OCI-LY3 (cell line): Measurements from ENCODE around the gene PMAIP1.

Source experiments
- H2AFZ ChIP-seq: fragments of 200-600, 300-600 bp; shearing (Covaris generic); 2 replicates; pipeline ENCODE4 v1.6.0; 2014; ENCODE audit warnings: antibody characterized with exemption, low read depth, low read length
- H3K27ac ChIP-seq: fragments of 200-600, 300-600 bp; sonication (generic); 2 replicates; pipeline ENCODE4 v1.5.1; 2014; ENCODE audit warnings: mild to moderate bottlenecking, low read length, moderate library complexity, mixed read lengths
- H3K27me3 ChIP-seq: fragments of 200-600, 300-600 bp; sonication (generic); 2 replicates; pipeline ENCODE4 v1.6.1; 2014; ENCODE audit warnings: low read depth, low read length, mixed read lengths
- H3K36me3 ChIP-seq: fragments of 200-600, 300-600 bp; sonication (generic); replicated peaks from 2 replicates; pipeline ENCODE3; 2014; ENCODE audit warnings: low read depth, low read length, mixed read lengths
- H3K4me1 ChIP-seq: fragments of 300-600, 200-600 bp; sonication (generic); 2 replicates; pipeline ENCODE4 v1.6.1; 2014; ENCODE audit warnings: low read length, mixed read lengths
- H3K4me2 ChIP-seq: fragments of 200-600, 300-600 bp; sonication (generic); 2 replicates; pipeline ENCODE4 v1.6.1; 2014; ENCODE audit warnings: low read length, mixed read lengths
- H3K4me3 ChIP-seq: fragments of 300-600, 200-600 bp; sonication (generic); 2 replicates; pipeline ENCODE4 v1.5.1; 2014; ENCODE audit warnings: antibody characterized with exemption, mild to moderate bottlenecking, low read length, moderate library complexity
- H3K79me2 ChIP-seq: fragments of 300-600, 200-600 bp; shearing (Covaris generic); 2 replicates; pipeline ENCODE4 v1.6.1; 2014; ENCODE audit warnings: mild to moderate bottlenecking, low read length, mixed read lengths
- H3K9ac ChIP-seq: fragments of 300-600, 200-600 bp; shearing (Covaris generic); 2 replicates; pipeline ENCODE4 v1.6.0; 2014; ENCODE audit warnings: mild to moderate bottlenecking, low read length, moderate library complexity
- H3K9me3 ChIP-seq: fragments of 200-600, 300-600 bp; shearing (Covaris generic); 2 replicates; pipeline ENCODE4 v1.6.1; 2014; ENCODE audit warnings: low read length, mixed read lengths; ENCODE audit not compliant: insufficient read depth
- H4K20me1 ChIP-seq: fragments of 200-600, 300-600 bp; sonication (generic); 2 replicates; pipeline ENCODE4 v1.6.1; 2016; ENCODE audit warnings: low read length, mixed read lengths; ENCODE audit not compliant: insufficient read depth
- EZH2phosphoT487 ChIP-seq: fragments of 200-600 bp; shearing (Covaris generic); IDR thresholded peaks from 2 replicates; pipeline ENCODE4 v1.6.1; 2018; ENCODE audit warnings: antibody characterized with exemption, mixed run types, low read depth
- TF ChIP-seq, protein P1 (sequence below): fragments of 200-600, 300-600 bp; sonication (generic); IDR thresholded peaks from 2 replicates; pipeline ENCODE4 v1.5.1; 2014; ENCODE audit warnings: antibody characterized with exemption, low read length, low read depth

Gene PMAIP1

DNA sequence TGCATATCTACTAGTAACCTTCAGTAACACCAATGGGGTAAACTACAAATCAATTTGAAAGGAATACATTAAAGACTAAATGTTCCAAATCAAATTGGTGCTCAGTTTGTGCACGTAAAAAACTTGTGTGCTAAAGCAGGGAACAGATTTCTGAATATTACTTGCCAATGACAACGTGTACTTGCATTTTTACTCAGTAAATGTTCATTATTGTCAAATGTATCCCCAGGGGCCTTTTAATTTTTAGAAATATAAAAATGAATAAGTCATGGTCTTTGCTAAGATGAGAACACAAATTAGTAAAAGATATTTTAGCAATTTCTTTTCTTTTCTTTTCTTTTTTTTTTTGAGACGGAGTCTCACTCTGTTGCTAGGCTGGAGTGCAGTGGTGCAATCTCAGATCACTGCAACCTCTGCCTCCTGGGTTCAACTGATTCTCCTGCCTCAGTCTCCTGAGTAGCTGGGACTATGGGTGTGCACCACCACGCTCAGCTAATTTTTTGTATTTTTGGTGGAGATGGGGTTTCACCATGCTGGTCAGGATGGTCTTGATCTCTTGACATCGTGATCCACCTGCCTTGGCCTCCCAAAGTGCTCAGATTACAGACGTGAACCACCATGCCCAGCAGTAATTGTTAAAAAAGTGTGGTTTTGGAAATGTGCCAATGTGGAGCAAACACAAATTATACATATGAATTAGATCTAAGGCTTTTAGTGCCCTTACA, 52.6 kb downstream of the PMAIP1 start:
- H3K4me1 ChIP-seq: peaks cover 82% of the 10 kb centered on the region
- peak overlapping the region; percentile 88 for H3K27ac ChIP-seq
- peak overlapping the region; percentile 57 for H3K4me2 ChIP-seq

More for the DNA sequence above, 52.6 kb downstream of the PMAIP1 start:
- Histone ChIP-seq H4K20me1 (no peaks in the 10 kb centered on the region), H3K9me3 (no peaks in the 10 kb centered on the region), H2AFZ (no peak overlapping the region), H3K27me3 (no peaks in the 10 kb centered on the region), H3K9ac (peak overlapping the region; percentile 62), H3K4me3 (peak overlapping the region; percentile 53), H3K36me3 (no peaks in the 10 kb centered on the region), H3K79me2 (no peaks in the 10 kb centered on the region; the same call in 1 of the 2 replicates)
- no peak for TF ChIP-seq EZH2phosphoT487
- TF ChIP-seq, protein P1, sequence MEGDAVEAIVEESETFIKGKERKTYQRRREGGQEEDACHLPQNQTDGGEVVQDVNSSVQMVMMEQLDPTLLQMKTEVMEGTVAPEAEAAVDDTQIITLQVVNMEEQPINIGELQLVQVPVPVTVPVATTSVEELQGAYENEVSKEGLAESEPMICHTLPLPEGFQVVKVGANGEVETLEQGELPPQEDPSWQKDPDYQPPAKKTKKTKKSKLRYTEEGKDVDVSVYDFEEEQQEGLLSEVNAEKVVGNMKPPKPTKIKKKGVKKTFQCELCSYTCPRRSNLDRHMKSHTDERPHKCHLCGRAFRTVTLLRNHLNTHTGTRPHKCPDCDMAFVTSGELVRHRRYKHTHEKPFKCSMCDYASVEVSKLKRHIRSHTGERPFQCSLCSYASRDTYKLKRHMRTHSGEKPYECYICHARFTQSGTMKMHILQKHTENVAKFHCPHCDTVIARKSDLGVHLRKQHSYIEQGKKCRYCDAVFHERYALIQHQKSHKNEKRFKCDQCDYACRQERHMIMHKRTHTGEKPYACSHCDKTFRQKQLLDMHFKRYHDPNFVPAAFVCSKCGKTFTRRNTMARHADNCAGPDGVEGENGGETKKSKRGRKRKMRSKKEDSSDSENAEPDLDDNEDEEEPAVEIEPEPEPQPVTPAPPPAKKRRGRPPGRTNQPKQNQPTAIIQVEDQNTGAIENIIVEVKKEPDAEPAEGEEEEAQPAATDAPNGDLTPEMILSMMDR: no peak
